GM13977 (cell line): ENCODE data around the gene MAST4.

ENCODE experiments used
- DNase-seq: peaks from one replicate; pipeline ENCODE4 v3.0.0; 2012; ENCODE audit warnings: low spot score
- CTCF ChIP-seq: IDR thresholded peaks from 2 replicates; pipeline ENCODE4 v1.5.1; 2012; ENCODE audit warnings: mild to moderate bottlenecking, control low read depth; ENCODE audit not compliant: insufficient read depth; ENCODE audit errors: extremely low read depth, missing control alignments
- in situ Hi-C: fragments of 300-500 bp; cut with MboI; formaldehyde crosslinking; loops from one replicate; pipeline ENCODE4 v1.12.0; 2022; ENCODE audit warnings: low sequenced_read_pairs, low pct_unique_long_range_greater_than_20kb, mixed read lengths, inconsistent platforms; ENCODE audit not compliant: unreplicated experiment

The MAST4 gene

GRCh38 chr5:66808663-66809062 lies 212.5 kb downstream of the MAST4 start:
- no peak for TF ChIP-seq CTCF
- in situ Hi-C loops: no loop called here
- no peak for DNase-seq

- TF ChIP-seq CTCF: no peak
- no peak for DNase-seq
- in situ Hi-C loops: no loop called here
Observed at GRCh38 chr5:66810151-66810550, 214.0 kb downstream of the MAST4 start.

- TF ChIP-seq CTCF: no peak
- in situ Hi-C loops: no loop called here
- DNase-seq: no peak
Observed at GRCh38 chr5:66810848-66811261, 214.7 kb downstream of the MAST4 start.

- no peak for DNase-seq
- no peak for TF ChIP-seq CTCF
- in situ Hi-C loops: no loop called here
Observed at GRCh38 chr5:66812291-66812690, 216.1 kb downstream of the MAST4 start.

- in situ Hi-C loops: no loop called here
- no peak for TF ChIP-seq CTCF
- no peak for DNase-seq
Observed at GRCh38 chr5:66813306-66813705, 217.1 kb downstream of the MAST4 start.

GRCh38 chr5:66814146-66814991 lies 218.2 kb downstream of the MAST4 start:
- in situ Hi-C loops: no loop called here
- peak; percentile 83 for TF ChIP-seq CTCF

More at GRCh38 chr5:66814146-66814991, 218.2 kb downstream of the MAST4 start:
- DNase-seq: peak; percentile 64
